Astrocyte (in vitro differentiated cells and primary cell): ENCODE measurements around the gene ARRDC1. TPM values are rescaled to one million over a fixed set of nuclear protein-coding genes. Genes with fewer than 3 reads are reported as not detected.

Source experiments
- DNase-seq: peaks from one replicate; pipeline ENCODE4 v3.0.0-alpha.2; 2010; ENCODE audit warnings: low read depth
- FAIRE-seq: peaks from 2 replicates; lab custom pipeline; 2011; peaks lifted over from hg19 to GRCh38; lab: Jason Lieb, UNC
- H2AFZ ChIP-seq: 2 replicates; pipeline ENCODE4 v1.6.0; 2012; ENCODE audit warnings: low read depth, low read length, inconsistent platforms
- H3K27ac ChIP-seq: 2 replicates; pipeline ENCODE4 v1.5.1; 2011; ENCODE audit warnings: low read depth, low read length, inconsistent platforms
- H3K27me3 ChIP-seq: 2 replicates; pipeline ENCODE4 v1.6.0; 2011; ENCODE audit warnings: low read length, inconsistent platforms; ENCODE audit not compliant: insufficient read depth
- H3K36me3 ChIP-seq: 2 replicates; pipeline ENCODE4 v1.5.1; 2011; ENCODE audit warnings: low read length, inconsistent platforms; ENCODE audit not compliant: insufficient read depth
- H3K4me1 ChIP-seq: 2 replicates; pipeline ENCODE4 v1.5.1; 2011; ENCODE audit warnings: low read length, inconsistent platforms; ENCODE audit not compliant: insufficient read depth
- H3K4me2 ChIP-seq: 2 replicates; pipeline ENCODE4 v1.6.0; 2012; ENCODE audit warnings: low read length, inconsistent platforms
- H3K4me3 ChIP-seq: 2 replicates; pipeline ENCODE4 v1.5.1; 2011; ENCODE audit warnings: low read depth, mild to moderate bottlenecking, low read length, inconsistent platforms; ENCODE audit not compliant: insufficient read depth
- H3K79me2 ChIP-seq: 2 replicates; pipeline ENCODE4 v1.6.0; 2012; ENCODE audit warnings: mild to moderate bottlenecking, low read length, inconsistent platforms; ENCODE audit not compliant: insufficient read depth
- H3K9ac ChIP-seq: 2 replicates; pipeline ENCODE4 v1.6.0; 2012; ENCODE audit warnings: mild to moderate bottlenecking, low read length, inconsistent platforms
- H3K9me3 ChIP-seq: 2 replicates; pipeline ENCODE4 v1.5.1; 2012; ENCODE audit warnings: low read depth, mild to moderate bottlenecking, low read length, inconsistent platforms; ENCODE audit not compliant: insufficient read depth
- H4K20me1 ChIP-seq: 2 replicates; pipeline ENCODE4 v1.6.0; 2012; ENCODE audit warnings: low read length, inconsistent platforms; ENCODE audit not compliant: insufficient read depth
- H3K27ac Mint-ChIP-seq: one replicate; pipeline ENCODE4 v1.8.0; 2021; ENCODE audit warnings: mild to moderate bottlenecking, mixed read lengths; ENCODE audit not compliant: unreplicated experiment
- H3K27me3 Mint-ChIP-seq: one replicate; pipeline ENCODE4 v1.8.0; 2021; ENCODE audit warnings: low read depth, mixed read lengths; ENCODE audit not compliant: unreplicated experiment
- H3K36me3 Mint-ChIP-seq: one replicate; pipeline ENCODE4 v1.8.0; 2021; ENCODE audit warnings: low read depth, mixed read lengths; ENCODE audit not compliant: unreplicated experiment
- H3K4me1 Mint-ChIP-seq: one replicate; pipeline ENCODE4 v1.8.0; 2021; ENCODE audit warnings: low read depth, mixed read lengths; ENCODE audit not compliant: unreplicated experiment
- H3K4me3 Mint-ChIP-seq: one replicate; pipeline ENCODE4 v1.8.0; 2021; ENCODE audit warnings: mild to moderate bottlenecking, moderate library complexity, mixed read lengths; ENCODE audit not compliant: unreplicated experiment
- H3K9me3 Mint-ChIP-seq: one replicate; pipeline ENCODE4 v1.8.0; 2021; ENCODE audit warnings: mild to moderate bottlenecking, mixed read lengths; ENCODE audit not compliant: unreplicated experiment
- EZH2 ChIP-seq: IDR thresholded peaks from 2 replicates; pipeline ENCODE4 v1.6.1; 2012; ENCODE audit warnings: mild to moderate bottlenecking, low read length, inconsistent platforms; ENCODE audit not compliant: insufficient read depth
- total RNA-seq: library from RNA; stranded (reverse); gene quantifications from 2 replicates; pipeline ENCODE4 v1.2.1, GENCODE V29; 2021
- TF ChIP-seq, protein P1 (sequence below): IDR thresholded peaks from 2 replicates; pipeline ENCODE4 v1.5.1; 2011; ENCODE audit warnings: low read depth, mild to moderate bottlenecking, inconsistent platforms, low read length, moderate library complexity; ENCODE audit not compliant: insufficient read depth

ARRDC1 gene
- total RNA-seq, 1 donor from 2014 or later = 14.2 TPM

DNA sequence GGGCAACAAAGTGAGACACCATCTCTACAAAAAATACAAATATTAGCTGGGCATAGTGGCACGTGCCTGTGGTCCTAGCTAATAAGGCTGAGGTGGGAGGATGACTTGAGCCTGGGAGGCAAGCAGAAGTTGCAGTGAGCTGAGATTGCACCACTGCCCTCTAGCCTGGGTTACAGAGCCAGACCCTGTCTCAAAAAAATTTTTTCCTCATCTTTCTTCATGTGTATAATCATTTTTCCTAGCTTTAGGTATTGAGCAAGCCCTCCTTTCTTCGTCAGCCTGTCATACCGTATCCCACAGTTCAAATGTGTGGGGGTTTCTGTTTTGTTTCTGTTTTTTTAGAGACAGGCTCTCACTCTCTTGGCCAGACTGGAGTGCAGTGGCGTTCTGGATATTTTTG lies 54.7 kb downstream of the ARRDC1 start:
- Histone ChIP-seq H4K20me1 (peaks cover 73% of the 10 kb centered on the region), H3K9me3 (no peaks in the 10 kb centered on the region), H3K27ac (no peak overlapping the region), H3K79me2 (peaks cover 79% of the 10 kb centered on the region), H3K4me2 (no peak overlapping the region), H3K27me3 (no peaks in the 10 kb centered on the region), H3K4me1 (peaks cover 5% of the 10 kb centered on the region), H2AFZ (no peak overlapping the region), H3K4me3 (no peak overlapping the region), H3K36me3 (peaks cover 2% of the 10 kb centered on the region), H3K9ac (no peak overlapping the region)
- peaks cover 6% of the 10 kb centered on the region for H3K4me1 Mint-ChIP-seq
- peaks cover 2% of the 10 kb centered on the region for H3K36me3 Mint-ChIP-seq
- no peak overlapping the region for H3K27ac Mint-ChIP-seq
- FAIRE-seq (no peak), DNase-seq (no peak)
- H3K4me3 Mint-ChIP-seq = no peak overlapping the region
- H3K27me3 Mint-ChIP-seq = no peaks in the 10 kb centered on the region
- no peaks in the 10 kb centered on the region for H3K9me3 Mint-ChIP-seq
- TF ChIP-seq, protein P1, sequence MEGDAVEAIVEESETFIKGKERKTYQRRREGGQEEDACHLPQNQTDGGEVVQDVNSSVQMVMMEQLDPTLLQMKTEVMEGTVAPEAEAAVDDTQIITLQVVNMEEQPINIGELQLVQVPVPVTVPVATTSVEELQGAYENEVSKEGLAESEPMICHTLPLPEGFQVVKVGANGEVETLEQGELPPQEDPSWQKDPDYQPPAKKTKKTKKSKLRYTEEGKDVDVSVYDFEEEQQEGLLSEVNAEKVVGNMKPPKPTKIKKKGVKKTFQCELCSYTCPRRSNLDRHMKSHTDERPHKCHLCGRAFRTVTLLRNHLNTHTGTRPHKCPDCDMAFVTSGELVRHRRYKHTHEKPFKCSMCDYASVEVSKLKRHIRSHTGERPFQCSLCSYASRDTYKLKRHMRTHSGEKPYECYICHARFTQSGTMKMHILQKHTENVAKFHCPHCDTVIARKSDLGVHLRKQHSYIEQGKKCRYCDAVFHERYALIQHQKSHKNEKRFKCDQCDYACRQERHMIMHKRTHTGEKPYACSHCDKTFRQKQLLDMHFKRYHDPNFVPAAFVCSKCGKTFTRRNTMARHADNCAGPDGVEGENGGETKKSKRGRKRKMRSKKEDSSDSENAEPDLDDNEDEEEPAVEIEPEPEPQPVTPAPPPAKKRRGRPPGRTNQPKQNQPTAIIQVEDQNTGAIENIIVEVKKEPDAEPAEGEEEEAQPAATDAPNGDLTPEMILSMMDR = no peak
- no peak for TF ChIP-seq EZH2

DNA sequence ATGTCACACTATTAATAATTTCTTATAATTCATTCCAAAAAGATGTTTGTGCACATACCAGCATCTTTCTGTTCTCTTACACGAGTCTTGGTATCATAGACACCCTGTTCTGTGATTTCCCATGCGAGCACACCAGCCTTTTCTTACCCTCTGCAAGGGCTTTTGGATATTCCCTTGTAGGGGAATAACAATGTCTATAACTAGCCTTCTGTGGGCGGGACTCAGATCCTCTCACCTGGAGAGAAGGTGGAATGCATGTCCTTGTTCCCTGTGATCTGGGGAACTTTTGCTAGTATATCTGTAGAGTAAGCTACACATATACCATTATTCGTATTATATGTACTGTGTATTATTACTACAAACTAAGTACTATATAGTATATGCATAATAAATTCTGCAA lies 58.1 kb downstream of the ARRDC1 start:
- peaks cover 80% of the 10 kb centered on the region for H4K20me1 ChIP-seq
- no peaks in the 10 kb centered on the region for H3K27me3 ChIP-seq
- H3K79me2 ChIP-seq = peaks cover 81% of the 10 kb centered on the region

GRCh38 chr9:137664676-137665075 lies 59.2 kb downstream of the ARRDC1 start:
- H2AFZ ChIP-seq = no peak overlapping the region
- peaks cover 19% of the 10 kb centered on the region for H3K4me1 ChIP-seq
- peak overlapping the region; percentile 54 for H3K4me2 ChIP-seq
- TF ChIP-seq, protein P1 = no peak
- TF ChIP-seq EZH2 = no peak
- H3K27me3 ChIP-seq = no peaks in the 10 kb centered on the region
- DNase-seq = no peak
- no peak overlapping the region for H3K4me3 Mint-ChIP-seq
- no peaks in the 10 kb centered on the region for H3K27me3 Mint-ChIP-seq
- no peaks in the 10 kb centered on the region for H3K9me3 ChIP-seq
- no peak for FAIRE-seq
- no peak overlapping the region for H3K27ac ChIP-seq
- peaks cover 16% of the 10 kb centered on the region for H3K4me1 Mint-ChIP-seq
- H3K27ac Mint-ChIP-seq = no peak overlapping the region
- no peak overlapping the region for H3K9ac ChIP-seq
- H3K9me3 Mint-ChIP-seq = peaks cover 2% of the 10 kb centered on the region
- H3K4me3 ChIP-seq = no peak overlapping the region
- no peaks in the 10 kb centered on the region for H3K36me3 ChIP-seq
- peaks cover 80% of the 10 kb centered on the region for H3K79me2 ChIP-seq
- peaks cover 9% of the 10 kb centered on the region for H3K36me3 Mint-ChIP-seq
- H4K20me1 ChIP-seq = peaks cover 83% of the 10 kb centered on the region

More for the DNA sequence above, 58.1 kb downstream of the ARRDC1 start:
- H3K27ac Mint-ChIP-seq = no peak overlapping the region
- H3K36me3 Mint-ChIP-seq = peaks cover 2% of the 10 kb centered on the region
- H3K4me2 ChIP-seq = no peak overlapping the region
- no peaks in the 10 kb centered on the region for H3K9me3 Mint-ChIP-seq
- no peak overlapping the region for H3K27ac ChIP-seq
- H3K9me3 ChIP-seq = no peaks in the 10 kb centered on the region
- H2AFZ ChIP-seq = no peak overlapping the region
- H3K4me1 ChIP-seq = peaks cover 19% of the 10 kb centered on the region
- TF ChIP-seq EZH2 = no peak
- TF ChIP-seq, protein P1 = no peak
- DNase-seq (no peak), FAIRE-seq (no peak)
- H3K4me3 ChIP-seq = no peak overlapping the region
- H3K4me1 Mint-ChIP-seq = peaks cover 14% of the 10 kb centered on the region
- H3K4me3 Mint-ChIP-seq = no peak overlapping the region
- no peaks in the 10 kb centered on the region for H3K36me3 ChIP-seq
- H3K27me3 Mint-ChIP-seq = no peaks in the 10 kb centered on the region
- no peak overlapping the region for H3K9ac ChIP-seq
